HUES48 (cell line): Measurements from ENCODE around the gene TOMM5.

Experiments used
- H3K27ac ChIP-seq: one replicate; pipeline ENCODE4 v1.7.0; 2013; ENCODE audit warnings: low read depth, low read length, inconsistent platforms
- H3K27me3 ChIP-seq: 2 replicates; pipeline ENCODE4 v1.6.1; 2013; ENCODE audit warnings: mild to moderate bottlenecking, low read length; ENCODE audit not compliant: control insufficient read depth, insufficient read depth
- H3K36me3 ChIP-seq: 2 replicates; pipeline ENCODE4 v1.6.1; 2013; ENCODE audit warnings: low read length; ENCODE audit not compliant: control insufficient read depth, insufficient read depth
- H3K4me1 ChIP-seq: 2 replicates; pipeline ENCODE4 v1.6.1; 2013; ENCODE audit warnings: mild to moderate bottlenecking, low read length; ENCODE audit not compliant: control insufficient read depth, insufficient read depth
- H3K4me3 ChIP-seq: 2 replicates; pipeline ENCODE4 v1.5.1; 2013; ENCODE audit warnings: mild to moderate bottlenecking, low read depth, low read length
- H3K9ac ChIP-seq: 2 replicates; pipeline ENCODE4 v1.6.1; 2013; ENCODE audit warnings: mild to moderate bottlenecking, low read depth, low read length, moderate library complexity
- H3K9me3 ChIP-seq: 2 replicates; pipeline ENCODE4 v1.6.1; 2013; ENCODE audit warnings: low read length; ENCODE audit not compliant: control insufficient read depth, insufficient read depth

The TOMM5 gene

DNA sequence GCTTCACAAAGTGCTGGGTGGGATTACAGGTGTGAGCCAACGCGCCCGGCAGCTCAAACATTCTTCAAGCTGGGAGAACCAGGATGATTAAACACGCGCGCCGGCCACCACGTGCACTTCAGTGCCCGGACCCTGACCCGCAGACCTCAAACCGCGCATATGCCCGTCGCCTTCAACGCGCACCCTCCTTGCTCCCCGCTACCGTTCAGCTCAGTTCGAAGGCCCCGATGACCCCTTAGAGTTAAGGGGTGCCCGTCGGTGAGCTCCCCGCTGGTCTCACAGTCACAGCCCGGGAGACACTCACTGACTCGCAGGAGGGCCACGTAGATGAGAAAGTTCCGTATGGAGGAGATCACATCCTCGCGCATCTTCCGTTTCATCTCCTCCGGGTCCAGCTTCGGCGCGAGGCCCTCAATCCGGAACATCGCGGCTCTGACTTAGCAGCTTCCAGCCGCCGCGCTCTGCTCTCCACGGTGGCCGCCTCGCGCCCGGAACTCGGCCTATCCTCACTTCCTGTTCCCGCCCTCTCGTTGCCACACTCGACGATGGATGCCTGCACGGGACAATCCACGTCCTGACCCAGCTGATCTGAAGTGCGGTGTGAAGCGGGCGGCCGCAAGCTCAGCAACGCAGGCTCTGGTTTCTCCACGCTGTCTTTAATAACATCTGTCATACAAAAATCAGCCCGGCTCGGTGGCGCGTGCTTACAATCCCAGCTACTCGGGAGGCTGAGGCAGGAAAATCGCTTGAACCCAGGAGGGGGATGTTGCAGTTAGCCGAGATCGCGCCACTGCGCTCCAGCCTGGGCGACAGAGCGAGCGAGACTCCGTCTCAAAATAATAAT lies at the start of gene TOMM5:
Gene TOMM5 (minus strand): TSS at position 490 of the 844 bp plus-strand sequence. CDS start 65 bp downstream, at position 425.
- Histone ChIP-seq H3K9me3 (no peaks in the 10 kb centered on the region), H3K36me3 (peaks cover 27% of the 10 kb centered on the region), H3K27me3 (peaks cover 30% of the 10 kb centered on the region), H3K4me1 (peaks cover 7% of the 10 kb centered on the region; the same call in 1 of the 2 replicates), H3K27ac (peak within 1 kb of the TSS; percentile 81), H3K9ac (peak within 1 kb of the TSS; percentile 91), H3K4me3 (peak within 1 kb of the TSS; percentile 93)

DNA sequence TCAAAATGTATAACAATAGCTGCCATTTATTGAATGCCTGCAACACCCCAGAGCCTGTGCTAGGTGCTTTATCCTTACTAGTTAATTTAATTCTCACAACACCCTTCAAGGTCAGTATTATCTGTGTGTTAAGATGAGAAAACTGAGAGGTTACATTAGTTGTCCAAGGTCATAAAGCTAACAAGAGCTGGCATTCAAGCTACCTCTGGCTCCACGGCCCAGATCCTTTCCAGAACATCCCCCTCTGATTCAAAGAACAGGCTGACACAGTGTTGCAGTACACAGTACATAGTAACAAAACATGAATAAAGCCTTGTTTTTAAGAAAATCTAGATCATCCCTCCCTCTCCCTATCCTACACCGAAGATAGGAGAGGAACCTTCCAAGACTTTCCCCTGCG lies 48.9 kb upstream of the TOMM5 start:
- H3K9ac ChIP-seq, result no peak overlapping the region

DNA sequence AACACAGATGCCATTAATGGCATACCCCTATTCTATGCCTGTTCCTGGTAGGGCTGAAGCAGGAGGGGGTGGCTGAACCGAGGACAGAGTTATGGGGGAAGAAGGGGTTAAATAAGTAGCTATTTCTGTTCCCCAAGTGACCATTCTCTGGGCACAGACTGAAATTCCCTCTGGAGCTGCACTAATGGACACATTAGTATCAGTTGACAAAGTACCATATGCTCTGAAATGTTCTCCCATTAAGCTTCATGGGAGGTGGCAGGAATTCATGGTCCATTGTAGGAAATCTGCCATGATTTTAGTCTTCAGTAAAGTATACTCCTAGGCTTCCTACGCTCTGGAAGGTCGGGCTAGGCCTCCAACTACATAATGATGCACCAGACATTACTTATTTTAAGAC lies 47.8 kb upstream of the TOMM5 start:
- Histone ChIP-seq H3K9me3 (no peaks in the 10 kb centered on the region), H3K27ac (no peak overlapping the region), H3K9ac (no peak overlapping the region), H3K36me3 (no peaks in the 10 kb centered on the region), H3K4me1 (no peaks in the 10 kb centered on the region), H3K4me3 (no peak overlapping the region), H3K27me3 (no peaks in the 10 kb centered on the region)

More for the DNA sequence above, 48.9 kb upstream of the TOMM5 start:
- H3K36me3 ChIP-seq, result no peaks in the 10 kb centered on the region
- peaks cover 6% of the 10 kb centered on the region; the same call in 1 of the 2 replicates for H3K27me3 ChIP-seq
- H3K9me3 ChIP-seq, result no peaks in the 10 kb centered on the region
- H3K4me3 ChIP-seq, result no peak overlapping the region
- H3K4me1 ChIP-seq, result no peaks in the 10 kb centered on the region
- H3K27ac ChIP-seq, result no peak overlapping the region

DNA sequence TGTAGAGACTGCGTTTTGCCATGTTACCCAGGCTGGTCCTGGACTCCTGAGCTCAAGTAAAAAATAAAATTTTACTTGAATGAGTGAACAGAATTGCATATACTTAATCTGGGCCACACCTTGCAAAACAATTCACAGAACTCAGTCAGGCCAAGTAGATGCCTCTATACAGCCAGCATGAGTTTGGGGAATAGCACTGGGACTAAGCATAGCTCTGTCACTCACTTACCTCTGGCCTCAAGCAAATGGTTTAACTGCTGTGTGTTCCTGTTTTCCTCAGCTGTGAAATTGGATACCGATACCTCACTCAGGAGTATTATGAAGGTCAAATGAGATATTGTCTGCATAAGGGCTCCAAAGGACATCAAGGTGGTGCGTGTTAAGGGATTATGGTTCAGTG lies 47.4 kb upstream of the TOMM5 start:
- H3K36me3 ChIP-seq, result no peaks in the 10 kb centered on the region
- no peaks in the 10 kb centered on the region for H3K4me1 ChIP-seq
- no peaks in the 10 kb centered on the region for H3K9me3 ChIP-seq
- H3K27ac ChIP-seq, result no peak overlapping the region
- H3K4me3 ChIP-seq, result no peak overlapping the region
- no peaks in the 10 kb centered on the region for H3K27me3 ChIP-seq
- H3K9ac ChIP-seq, result no peak overlapping the region

DNA sequence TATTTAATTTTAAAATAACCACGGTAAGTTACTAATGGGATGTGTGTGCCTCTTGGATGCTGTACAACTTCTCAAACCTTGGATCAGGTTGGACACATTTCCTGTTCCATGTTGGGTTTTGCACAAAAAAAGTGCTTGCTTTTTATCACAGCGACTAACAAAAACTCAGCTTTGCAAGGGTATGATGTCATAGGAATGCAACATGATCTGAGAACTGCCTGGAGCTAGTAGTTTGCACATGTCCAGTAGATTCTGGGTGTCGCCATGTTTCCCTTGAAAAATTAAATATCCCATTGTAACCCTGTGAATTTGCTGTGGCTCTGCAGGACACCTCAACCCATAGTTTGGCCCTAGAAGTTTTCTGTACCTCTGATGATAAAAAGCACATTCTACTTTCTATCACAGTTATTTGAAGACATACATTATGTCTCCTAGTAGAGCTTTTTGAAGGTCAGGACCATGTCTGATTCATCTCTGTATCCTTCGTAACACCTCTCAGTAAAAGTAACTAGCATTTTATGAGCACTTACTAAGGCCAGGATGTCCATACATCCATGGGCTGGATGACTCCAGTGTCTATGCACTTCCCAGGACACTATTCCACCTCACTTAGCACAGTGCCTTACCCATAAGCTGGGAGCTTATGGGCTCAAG lies 46.8 kb upstream of the TOMM5 start:
- no peaks in the 10 kb centered on the region for H3K36me3 ChIP-seq
- no peak overlapping the region for H3K9ac ChIP-seq
- no peaks in the 10 kb centered on the region for H3K4me1 ChIP-seq
- no peaks in the 10 kb centered on the region for H3K27me3 ChIP-seq
- no peaks in the 10 kb centered on the region for H3K9me3 ChIP-seq
- no peak overlapping the region for H3K27ac ChIP-seq
- H3K4me3 ChIP-seq, result no peak overlapping the region

DNA sequence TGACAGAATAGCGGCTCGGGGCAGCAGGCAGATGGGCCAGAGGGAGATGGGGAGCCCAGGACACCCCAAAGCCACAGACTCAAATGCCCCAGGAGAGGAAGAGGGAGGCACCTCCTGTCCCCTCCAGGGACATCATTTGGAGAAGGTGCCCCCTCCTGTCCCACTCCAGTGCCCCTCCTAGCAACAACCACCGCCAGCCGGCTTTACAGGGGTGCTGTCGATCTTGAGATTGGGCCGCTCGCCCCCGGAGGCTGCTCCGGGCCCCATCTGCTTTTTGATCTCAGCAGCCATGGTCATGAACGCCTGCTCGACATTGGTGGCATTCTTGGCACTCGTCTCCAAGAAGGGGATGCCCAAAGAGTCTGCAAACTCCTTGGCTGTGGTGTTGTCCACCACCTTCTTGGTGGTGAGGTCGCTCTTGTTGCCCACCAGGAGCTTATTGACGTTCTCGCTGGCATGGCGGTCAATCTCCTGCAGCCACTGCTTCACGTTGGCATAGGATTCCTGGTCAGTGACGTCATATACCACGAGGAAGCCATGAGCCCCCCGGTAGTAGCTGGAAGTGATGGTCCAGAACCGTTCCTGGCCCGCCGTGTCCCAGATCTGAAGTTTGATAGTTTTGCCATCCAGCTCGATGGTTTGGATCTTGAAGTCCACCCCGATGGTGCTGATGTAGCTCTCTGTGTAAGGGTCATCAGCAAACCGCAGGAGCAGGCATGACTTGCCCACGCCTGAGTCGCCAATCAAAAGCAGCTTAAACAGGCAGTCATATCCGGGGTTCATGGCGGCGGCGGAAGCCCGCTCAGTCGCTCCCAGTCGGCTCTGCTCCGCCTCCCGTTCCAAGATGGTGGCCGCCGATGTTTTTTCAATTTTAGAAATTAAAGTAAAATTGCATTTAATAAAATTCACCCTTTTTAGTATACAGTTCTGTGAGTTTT lies 44.4 kb upstream of the TOMM5 start:
- Histone ChIP-seq H3K4me3 (no peak overlapping the region), H3K9ac (no peak overlapping the region), H3K27ac (no peak overlapping the region), H3K9me3 (no peaks in the 10 kb centered on the region), H3K27me3 (no peaks in the 10 kb centered on the region), H3K36me3 (no peaks in the 10 kb centered on the region), H3K4me1 (no peaks in the 10 kb centered on the region)

DNA sequence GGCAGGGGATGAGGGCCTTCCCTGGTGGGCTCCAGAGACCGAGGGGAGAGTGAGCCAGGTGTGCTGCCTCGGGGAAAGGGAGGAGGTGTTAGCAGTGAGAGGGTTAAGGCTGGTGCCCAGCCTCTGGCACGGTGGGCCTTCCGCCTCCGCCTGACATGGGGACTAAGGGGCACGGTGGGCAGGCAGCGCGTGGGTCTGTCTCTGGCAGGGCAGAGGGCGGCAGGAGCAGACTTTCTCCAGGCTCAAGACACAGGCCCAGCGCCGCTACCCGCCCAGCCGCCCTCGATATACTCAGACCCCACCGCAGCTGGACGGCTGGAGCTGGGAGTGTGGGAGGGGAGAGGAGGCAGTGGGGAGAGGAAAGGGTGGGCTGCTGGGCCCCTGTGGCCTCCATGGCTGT lies 43.4 kb upstream of the TOMM5 start:
- Histone ChIP-seq H3K27ac (no peak overlapping the region), H3K36me3 (no peaks in the 10 kb centered on the region), H3K27me3 (no peaks in the 10 kb centered on the region), H3K4me1 (no peaks in the 10 kb centered on the region), H3K9me3 (no peaks in the 10 kb centered on the region), H3K9ac (no peak overlapping the region), H3K4me3 (no peak overlapping the region)

DNA sequence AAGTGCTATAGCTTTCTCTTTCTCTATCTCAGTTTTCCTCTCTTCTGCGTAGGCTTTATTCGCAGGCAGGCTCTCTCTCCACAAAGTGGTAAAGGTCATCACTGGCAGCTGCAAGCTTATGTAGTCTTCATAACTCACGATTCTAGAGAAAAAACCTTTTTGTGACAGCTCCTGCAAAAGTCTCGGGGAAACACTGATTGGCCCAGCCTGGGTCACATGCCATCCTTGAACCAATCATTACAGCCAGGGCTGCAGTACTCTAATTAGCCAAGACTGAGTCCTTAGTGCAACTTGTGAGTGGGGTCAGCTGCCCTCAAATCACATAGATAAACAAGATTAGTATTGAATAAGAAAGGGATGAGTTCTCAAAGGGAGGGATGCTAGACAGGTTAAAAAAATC lies 40.1 kb upstream of the TOMM5 start:
- Histone ChIP-seq H3K36me3 (no peaks in the 10 kb centered on the region), H3K27ac (no peak overlapping the region), H3K27me3 (no peaks in the 10 kb centered on the region), H3K9me3 (no peaks in the 10 kb centered on the region), H3K4me3 (no peak overlapping the region), H3K4me1 (no peaks in the 10 kb centered on the region), H3K9ac (no peak overlapping the region)

DNA sequence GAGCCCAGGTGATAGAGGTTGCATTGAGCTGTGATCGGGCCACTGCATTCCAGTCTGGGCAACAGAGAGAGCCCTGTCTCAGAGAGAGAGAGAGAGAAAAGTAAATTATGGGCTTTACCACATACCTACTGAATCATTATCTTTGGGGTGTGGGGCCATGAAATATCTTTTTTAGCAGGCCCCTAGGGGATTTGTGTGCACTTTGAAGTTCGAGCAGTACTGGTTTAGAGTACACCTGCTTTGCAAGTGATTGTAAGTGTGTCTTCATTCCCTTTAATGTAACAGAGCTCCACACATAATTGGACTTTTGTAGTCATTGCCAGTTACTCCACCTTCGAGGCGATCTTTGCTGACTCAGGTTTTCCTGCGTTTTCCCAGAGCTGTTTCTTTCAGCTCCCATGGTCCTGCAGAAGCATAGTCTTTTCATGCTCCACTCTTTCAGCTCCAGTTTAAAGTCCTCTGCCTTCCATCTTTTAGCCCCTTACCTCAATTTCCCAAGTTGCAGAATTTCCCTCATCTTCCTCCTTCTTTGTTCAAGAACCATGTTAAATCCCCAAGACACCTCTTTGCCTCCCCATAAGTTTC lies 34.4 kb upstream of the TOMM5 start:
- no peaks in the 10 kb centered on the region for H3K9me3 ChIP-seq
- peaks cover 8% of the 10 kb centered on the region for H3K4me1 ChIP-seq
- H3K4me3 ChIP-seq, result no peak overlapping the region
- H3K27ac ChIP-seq, result no peak overlapping the region
- H3K27me3 ChIP-seq, result no peaks in the 10 kb centered on the region
- no peaks in the 10 kb centered on the region for H3K36me3 ChIP-seq
- no peak overlapping the region for H3K9ac ChIP-seq

DNA sequence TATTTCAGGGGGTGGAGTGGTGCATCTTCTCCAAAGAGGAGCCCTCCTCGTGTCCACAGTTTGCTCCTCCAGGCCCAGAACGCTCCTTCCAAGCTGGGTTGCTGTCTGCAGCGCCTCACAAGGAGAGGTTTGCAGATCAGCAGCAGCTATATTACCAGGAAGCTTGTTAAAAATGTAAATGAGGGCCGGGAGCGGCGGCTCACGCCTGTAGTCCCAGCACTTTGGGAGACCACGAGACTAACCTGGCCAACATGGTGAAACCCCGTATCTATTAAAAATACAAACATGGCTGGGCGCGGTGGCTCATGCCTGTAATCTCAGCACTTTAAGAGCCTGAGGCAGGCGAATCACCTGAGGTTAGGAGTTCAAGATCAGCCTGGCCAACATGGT lies 33.4 kb upstream of the TOMM5 start:
- Histone ChIP-seq H3K27ac (no peak overlapping the region), H3K9ac (no peak overlapping the region), H3K36me3 (no peaks in the 10 kb centered on the region), H3K27me3 (no peaks in the 10 kb centered on the region), H3K4me1 (peaks cover 8% of the 10 kb centered on the region), H3K9me3 (no peaks in the 10 kb centered on the region), H3K4me3 (no peak overlapping the region)
